Measurements from ENCODE around the gene KIF26B.

The KIF26B gene

DNA sequence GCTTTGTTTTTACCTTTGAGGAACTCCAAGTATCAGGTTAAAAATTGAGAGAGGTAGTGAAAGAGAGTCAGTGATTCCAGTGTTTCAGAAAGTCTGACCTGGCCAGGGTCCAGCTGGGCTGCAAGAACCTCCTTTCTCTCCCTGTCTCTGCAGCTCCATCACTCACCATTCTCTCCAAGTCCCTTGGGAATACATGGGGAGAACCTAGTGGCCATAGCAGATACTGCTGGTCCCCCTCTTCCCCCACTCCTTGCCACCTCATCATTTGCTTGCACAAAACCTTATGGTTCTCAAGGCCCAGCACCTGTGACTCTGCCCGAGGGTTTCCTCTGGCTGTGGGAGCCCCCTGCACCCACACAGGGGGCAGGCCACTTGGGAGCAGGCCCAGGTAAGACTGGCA lies 279.5 kb downstream of the KIF26B start:
- DNase-seq (ENCODE audit: low read depth), result no peak
- no peak overlapping the region for H3K4me3 ChIP-seq (ENCODE audit: control insufficient read depth, low read depth, low read length)
- TF ChIP-seq, protein P1, sequence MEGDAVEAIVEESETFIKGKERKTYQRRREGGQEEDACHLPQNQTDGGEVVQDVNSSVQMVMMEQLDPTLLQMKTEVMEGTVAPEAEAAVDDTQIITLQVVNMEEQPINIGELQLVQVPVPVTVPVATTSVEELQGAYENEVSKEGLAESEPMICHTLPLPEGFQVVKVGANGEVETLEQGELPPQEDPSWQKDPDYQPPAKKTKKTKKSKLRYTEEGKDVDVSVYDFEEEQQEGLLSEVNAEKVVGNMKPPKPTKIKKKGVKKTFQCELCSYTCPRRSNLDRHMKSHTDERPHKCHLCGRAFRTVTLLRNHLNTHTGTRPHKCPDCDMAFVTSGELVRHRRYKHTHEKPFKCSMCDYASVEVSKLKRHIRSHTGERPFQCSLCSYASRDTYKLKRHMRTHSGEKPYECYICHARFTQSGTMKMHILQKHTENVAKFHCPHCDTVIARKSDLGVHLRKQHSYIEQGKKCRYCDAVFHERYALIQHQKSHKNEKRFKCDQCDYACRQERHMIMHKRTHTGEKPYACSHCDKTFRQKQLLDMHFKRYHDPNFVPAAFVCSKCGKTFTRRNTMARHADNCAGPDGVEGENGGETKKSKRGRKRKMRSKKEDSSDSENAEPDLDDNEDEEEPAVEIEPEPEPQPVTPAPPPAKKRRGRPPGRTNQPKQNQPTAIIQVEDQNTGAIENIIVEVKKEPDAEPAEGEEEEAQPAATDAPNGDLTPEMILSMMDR (IDR thresholded peaks at IDR 0.05; ENCODE audit: control insufficient read depth, insufficient read depth, low read depth, low read length, missing control alignments), result no peak

- DNase-seq (ENCODE audit: low read depth), result no peak
- TF ChIP-seq, protein P1 (IDR thresholded peaks at IDR 0.05; ENCODE audit: control insufficient read depth, insufficient read depth, low read depth, low read length, missing control alignments), result no peak
- no peak overlapping the region for H3K4me3 ChIP-seq (ENCODE audit: control insufficient read depth, low read depth, low read length)
Observed at GRCh38 chr1:245436407-245436806, 281.6 kb downstream of the KIF26B start.

- DNase-seq (ENCODE audit: low read depth), result no peak
- TF ChIP-seq, protein P1 (IDR thresholded peaks at IDR 0.05; ENCODE audit: control insufficient read depth, insufficient read depth, low read depth, low read length, missing control alignments), result no peak
Observed at GRCh38 chr1:245437369-245438062, 282.7 kb downstream of the KIF26B start.

GRCh38 chr1:245440922-245441321 lies 286.1 kb downstream of the KIF26B start:
- TF ChIP-seq, protein P1 (IDR thresholded peaks at IDR 0.05; ENCODE audit: control insufficient read depth, insufficient read depth, low read depth, low read length, missing control alignments), result no peak
- no peak overlapping the region for H3K4me3 ChIP-seq (ENCODE audit: control insufficient read depth, low read depth, low read length)
- DNase-seq (ENCODE audit: low read depth), result no peak

More at GRCh38 chr1:245437369-245438062, 282.7 kb downstream of the KIF26B start:
- no peak overlapping the region for H3K4me3 ChIP-seq (ENCODE audit: control insufficient read depth, low read depth, low read length)

DNA sequence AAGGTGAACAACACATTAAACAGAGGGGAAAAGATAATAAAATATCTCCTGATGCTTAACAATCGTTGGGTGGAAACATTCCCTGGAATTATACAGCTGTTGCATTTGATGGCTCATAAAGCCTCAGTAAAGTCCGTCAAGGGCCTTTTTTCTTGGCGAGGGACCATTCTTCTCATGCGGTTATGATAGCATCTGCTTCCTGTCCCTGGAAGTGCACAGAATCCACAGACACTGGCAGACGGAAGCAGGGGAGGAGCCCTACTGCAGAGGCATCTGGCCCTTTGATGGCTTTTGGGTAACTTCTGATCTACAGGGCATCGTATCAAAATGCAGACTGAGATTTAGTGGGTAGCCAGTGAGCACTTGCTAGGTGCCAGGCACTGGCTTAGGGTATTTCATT lies 286.9 kb downstream of the KIF26B start:
- TF ChIP-seq, protein P1 (IDR thresholded peaks at IDR 0.05; ENCODE audit: control insufficient read depth, insufficient read depth, low read depth, low read length, missing control alignments), result no peak
- H3K4me3 ChIP-seq (ENCODE audit: control insufficient read depth, low read depth, low read length), result no peak overlapping the region
- DNase-seq (ENCODE audit: low read depth), result no peak

DNA sequence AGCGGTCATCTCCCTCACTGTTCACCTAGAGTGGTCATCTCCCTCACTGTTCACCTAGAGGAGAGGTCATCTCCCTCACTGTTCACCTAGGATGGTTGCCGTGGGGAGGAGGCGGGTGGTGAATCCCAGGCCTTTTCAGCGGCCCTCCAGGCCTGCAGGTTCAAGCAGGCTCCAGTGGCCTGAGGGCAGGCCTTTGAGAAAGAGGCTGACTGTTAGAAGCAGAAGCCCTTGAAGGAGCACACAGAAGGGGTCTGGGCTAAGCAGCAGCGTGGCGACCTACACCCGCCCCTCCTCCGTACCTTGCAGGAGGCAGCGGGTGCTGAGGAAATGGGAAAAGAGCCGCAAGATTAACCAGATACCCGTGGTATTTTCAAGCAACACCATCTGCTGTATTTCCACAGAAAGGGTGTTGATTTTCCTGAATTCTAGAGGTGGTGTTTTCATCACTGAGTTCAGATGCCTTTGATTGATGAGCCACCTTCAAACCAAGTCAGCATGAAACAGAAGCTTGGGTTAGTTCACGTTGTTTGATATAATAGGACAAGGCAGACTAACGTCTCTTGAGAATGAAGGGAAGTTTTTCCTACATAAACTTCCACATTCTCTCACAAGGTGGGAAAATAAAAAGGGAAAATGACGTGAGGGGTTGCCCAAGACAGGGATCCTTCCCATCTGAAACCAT lies 289.5 kb downstream of the KIF26B start:
- H3K4me3 ChIP-seq (ENCODE audit: control insufficient read depth, low read depth, low read length), result no peak overlapping the region
- TF ChIP-seq, protein P1 (IDR thresholded peaks at IDR 0.05; ENCODE audit: control insufficient read depth, insufficient read depth, low read depth, low read length, missing control alignments), result no peak
- DNase-seq (ENCODE audit: low read depth), result no peak

All from AG09309 (cell line).